PC-3 (cell line): ENCODE measurements around the gene EDEM1. TPM values are rescaled to one million over a fixed set of nuclear protein-coding genes. Genes with fewer than 3 reads are reported as not detected.

Experiments
- ATAC-seq: fragments of 200-7000 bp; cut with Tn5 transposase; 2 replicates; pipeline ENCODE4 v1.9.1; 2020; ENCODE audit warnings: mild to moderate bottlenecking, moderate library complexity
- BruUV-seq: library from RNA; stranded (reverse); fragments of 400-500 nt; replicated peaks from 2 replicates; lab custom pipeline; 2021; lab: Mats Ljungman, UMichigan
- CTCF ChIA-PET: fragments of 300-600 bp; sonication (Branson Sonifier 250); formaldehyde crosslinking; loops from one replicate; lab custom pipeline; 2022; ENCODE audit warnings: antibody characterized with exemption; lab: Charles Lee
- POLR2A ChIA-PET: fragments of 300-600 bp; sonication (Branson Sonifier 250); formaldehyde crosslinking; loops from one replicate; lab custom pipeline; 2022; ENCODE audit warnings: antibody characterized with exemption; ENCODE audit not compliant: unreplicated experiment; lab: Charles Lee
- DNase-seq: peaks from one replicate; pipeline ENCODE4 v3.0.0-alpha.2; 2015
- H2AFZ ChIP-seq: fragments of 300-600 bp; sonication (generic); 2 replicates; pipeline ENCODE4 v1.6.0; 2016; ENCODE audit warnings: antibody characterized with exemption, low read length
- H3F3A ChIP-seq: fragments of 300-600 bp; sonication (generic); one replicate; pipeline ENCODE4 v1.6.0; 2017; ENCODE audit warnings: antibody characterized with exemption, low read length, control low read depth, mild to moderate bottlenecking; ENCODE audit not compliant: unreplicated experiment
- H3K27ac ChIP-seq: fragments of 300-600 bp; sonication (generic); 2 replicates; pipeline ENCODE4 v1.5.1; 2016; ENCODE audit warnings: mild to moderate bottlenecking, low read length
- H3K27me3 ChIP-seq: fragments of 300-600 bp; sonication (generic); 2 replicates; pipeline ENCODE4 v1.6.1; 2016; ENCODE audit warnings: low read length, mixed read lengths
- H3K36me3 ChIP-seq: fragments of 300-600 bp; sonication (generic); 2 replicates; pipeline ENCODE4 v1.6.1; 2016; ENCODE audit warnings: low read depth, mixed run types, low read length, mixed read lengths
- H3K4me1 ChIP-seq: fragments of 300-600 bp; sonication (generic); 2 replicates; pipeline ENCODE4 v1.5.1; 2016; ENCODE audit warnings: low read length; ENCODE audit not compliant: insufficient read depth
- H3K4me2 ChIP-seq: fragments of 300-600 bp; sonication (generic); 2 replicates; pipeline ENCODE4 v1.6.0; 2016; ENCODE audit warnings: low read length
- H3K4me3 ChIP-seq: fragments of 300-600 bp; sonication (generic); 2 replicates; pipeline ENCODE4 v1.5.1; 2016; ENCODE audit warnings: mild to moderate bottlenecking, low read length, mixed read lengths
- H3K79me2 ChIP-seq: fragments of 300-600 bp; sonication (generic); 2 replicates; pipeline ENCODE4 v1.6.1; 2017; ENCODE audit warnings: low read length, mixed read lengths
- H3K9ac ChIP-seq: fragments of 300-600 bp; sonication (generic); 2 replicates; pipeline ENCODE4 v1.6.0; 2016; ENCODE audit warnings: mild to moderate bottlenecking, low read length
- H3K9me2 ChIP-seq: fragments of 300-600 bp; sonication (generic); replicated peaks from 2 replicates; pipeline ENCODE4 v1.6.1; 2016; ENCODE audit warnings: mixed run types, low read length, mixed read lengths
- H3K9me3 ChIP-seq: fragments of 300-600 bp; sonication (generic); 2 replicates; pipeline ENCODE4 v1.6.1; 2016; ENCODE audit warnings: low read length, mixed read lengths
- H4K20me1 ChIP-seq: fragments of 300-600 bp; sonication (generic); 2 replicates; pipeline ENCODE4 v1.6.1; 2016; ENCODE audit warnings: low read length, mixed read lengths
- EZH2 ChIP-seq: fragments of 300-600 bp; sonication (generic); IDR thresholded peaks from one replicate; pipeline ENCODE4 v1.6.1; 2017; ENCODE audit warnings: antibody characterized with exemption, mild to moderate bottlenecking, low read length; ENCODE audit not compliant: unreplicated experiment
- EZH2phosphoT487 ChIP-seq: fragments of 300-600 bp; sonication (generic); IDR thresholded peaks from 2 replicates; pipeline ENCODE4 v1.6.1; 2018; ENCODE audit warnings: mild to moderate bottlenecking, antibody characterized with exemption, low read length, borderline replicate concordance
- intact Hi-C: fragments of 100-400 bp; cut with micrococcal nuclease; formaldehyde crosslinking; loops from 2 replicates; pipeline ENCODE4 v1.9.0; 2023
- total RNA-seq: library from RNA; depleted of rRNA; stranded (reverse); fragments of >200 nt; gene quantifications from 2 replicates; pipeline ENCODE4 v1.2.3, GENCODE V29; 2014
- TF ChIP-seq, protein P1 (sequence below): fragments of 300-600 bp; sonication (generic); conservative IDR thresholded peaks from 2 replicates; pipeline ENCODE4 v1.5.1; 2017; ENCODE audit warnings: antibody characterized with exemption, low read depth, mild to moderate bottlenecking, low read length

EDEM1 gene
- total RNA-seq, 1 experiment from 2014 or later = 39.4 TPM

DNA sequence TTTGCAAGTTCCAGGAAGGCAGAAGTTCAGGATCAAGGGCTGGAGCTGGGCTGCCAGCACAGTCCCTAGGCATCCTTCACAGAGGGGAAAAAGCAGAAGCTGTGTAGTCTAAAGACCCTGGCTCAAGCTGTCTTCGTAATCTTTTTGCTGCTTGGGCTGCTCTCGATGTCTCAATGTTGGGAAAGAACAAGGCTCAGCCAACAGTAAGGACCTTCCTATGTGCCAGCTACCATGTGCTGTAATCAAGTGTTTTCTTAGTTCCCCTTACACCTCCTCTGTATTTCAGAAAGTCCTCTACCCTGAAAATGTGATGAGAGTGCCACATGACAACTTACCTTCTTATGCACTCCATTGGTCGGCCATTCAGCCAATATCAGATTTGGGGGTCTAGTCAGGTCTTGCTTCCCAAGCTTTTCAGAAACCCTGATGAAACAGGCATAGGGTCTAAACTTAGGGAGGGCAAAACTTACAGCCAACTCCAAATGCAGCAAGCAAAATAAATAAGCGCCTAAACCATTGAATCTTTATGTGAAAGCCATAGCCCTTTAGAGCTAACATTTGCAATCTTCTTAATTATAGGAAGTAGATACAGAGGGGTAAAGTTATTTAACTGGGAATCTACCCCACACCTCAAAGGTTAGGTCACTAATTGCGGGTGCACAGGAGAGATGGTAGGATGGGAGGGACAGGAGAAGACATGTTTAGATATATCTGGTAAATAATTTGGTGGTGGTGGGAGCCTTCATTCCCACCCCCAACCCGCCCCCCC lies 1.2 kb upstream of the EDEM1 start:
- CTCF ChIA-PET = no interaction called here
- no TSS peak for BruUV-seq
- no peak for ATAC-seq

DNA sequence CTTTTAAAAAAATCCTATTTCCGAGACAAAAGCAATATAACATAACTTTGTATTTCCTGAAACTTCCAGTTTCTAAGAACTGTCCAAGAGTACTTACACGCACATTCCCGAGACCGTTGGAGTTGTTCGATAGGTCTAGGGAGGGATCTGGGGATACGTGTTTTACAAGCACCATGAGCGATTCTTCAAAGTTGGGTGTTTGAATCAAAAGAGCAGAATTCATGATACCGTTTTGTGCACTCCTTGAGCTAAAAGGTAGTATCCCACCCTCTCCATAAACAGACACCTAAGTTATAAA lies 700 bp upstream of the EDEM1 start:
- peak overlapping the region; percentile 82 for H3K9ac ChIP-seq
- H3K4me3 ChIP-seq = peak overlapping the region; percentile 75
- peak overlapping the region; percentile 90 for H2AFZ ChIP-seq
- TF ChIP-seq EZH2 (no peak), EZH2phosphoT487 (no peak)
- TF ChIP-seq, protein P1, sequence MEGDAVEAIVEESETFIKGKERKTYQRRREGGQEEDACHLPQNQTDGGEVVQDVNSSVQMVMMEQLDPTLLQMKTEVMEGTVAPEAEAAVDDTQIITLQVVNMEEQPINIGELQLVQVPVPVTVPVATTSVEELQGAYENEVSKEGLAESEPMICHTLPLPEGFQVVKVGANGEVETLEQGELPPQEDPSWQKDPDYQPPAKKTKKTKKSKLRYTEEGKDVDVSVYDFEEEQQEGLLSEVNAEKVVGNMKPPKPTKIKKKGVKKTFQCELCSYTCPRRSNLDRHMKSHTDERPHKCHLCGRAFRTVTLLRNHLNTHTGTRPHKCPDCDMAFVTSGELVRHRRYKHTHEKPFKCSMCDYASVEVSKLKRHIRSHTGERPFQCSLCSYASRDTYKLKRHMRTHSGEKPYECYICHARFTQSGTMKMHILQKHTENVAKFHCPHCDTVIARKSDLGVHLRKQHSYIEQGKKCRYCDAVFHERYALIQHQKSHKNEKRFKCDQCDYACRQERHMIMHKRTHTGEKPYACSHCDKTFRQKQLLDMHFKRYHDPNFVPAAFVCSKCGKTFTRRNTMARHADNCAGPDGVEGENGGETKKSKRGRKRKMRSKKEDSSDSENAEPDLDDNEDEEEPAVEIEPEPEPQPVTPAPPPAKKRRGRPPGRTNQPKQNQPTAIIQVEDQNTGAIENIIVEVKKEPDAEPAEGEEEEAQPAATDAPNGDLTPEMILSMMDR = no peak
- no peaks in the 10 kb centered on the region for H3K36me3 ChIP-seq
- BruUV-seq = TSS peak; percentile 91
- peaks cover 11% of the 10 kb centered on the region; the same call in 1 of the 2 replicates for H4K20me1 ChIP-seq
- H3K79me2 ChIP-seq = peaks cover 43% of the 10 kb centered on the region
- H3K4me2 ChIP-seq = peak overlapping the region; percentile 97
- ATAC-seq (peak; percentile 1), DNase-seq (peak; percentile 33)
- intact Hi-C loops = loop anchor here (1.0 to 5.0 kb wide), 4 partner anchors 50 to 780 kb away; partner anchors contain the start of gene ARL8B
- peak overlapping the region; percentile 19 for H3K27ac ChIP-seq
- no peaks in the 10 kb centered on the region for H3K9me3 ChIP-seq
- H3F3A ChIP-seq = no peaks in the 10 kb centered on the region
- ChIA-PET CTCF (no interaction called here), POLR2A (interaction anchor here (0.6 kb wide), 1 partner anchor 9 kb away, joined by 3 read pairs; no protein-coding TSS in a partner anchor)
- H3K4me1 ChIP-seq = peaks cover 26% of the 10 kb centered on the region; the same call in 1 of the 2 replicates
- H3K27me3 ChIP-seq = no peaks in the 10 kb centered on the region
- no peaks in the 10 kb centered on the region for H3K9me2 ChIP-seq

More for the DNA sequence above, 1.2 kb upstream of the EDEM1 start:
- Histone ChIP-seq H3K27ac (no peak overlapping the region), H2AFZ (no peak overlapping the region), H3K27me3 (no peaks in the 10 kb centered on the region), H3K9me2 (no peaks in the 10 kb centered on the region), H3K4me3 (peak overlapping the region; percentile 75), H3K36me3 (peaks cover 5% of the 10 kb centered on the region), H3K9ac (peak overlapping the region; percentile 82; the same call in 1 of the 2 replicates), H4K20me1 (peaks cover 11% of the 10 kb centered on the region; the same call in 1 of the 2 replicates), H3K4me1 (peaks cover 22% of the 10 kb centered on the region; the same call in 1 of the 2 replicates), H3K79me2 (peaks cover 38% of the 10 kb centered on the region), H3F3A (no peaks in the 10 kb centered on the region), H3K4me2 (peak overlapping the region; percentile 97), H3K9me3 (no peaks in the 10 kb centered on the region)
- TF ChIP-seq, protein P1 = no peak
- TF ChIP-seq EZH2phosphoT487 = no peak
- TF ChIP-seq EZH2 = no peak
- POLR2A ChIA-PET = no interaction called here
- intact Hi-C loops = loop anchor here (5.0 kb wide), 3 partner anchors 49 to 779 kb away; no protein-coding TSS in a partner anchor
- DNase-seq = no peak
